Caco-2 (cell line): ENCODE measurements around the gene PLXNA4. TPM values are rescaled to one million over a fixed set of nuclear protein-coding genes. Genes with fewer than 3 reads are reported as not detected.

Experiments used
- BruUV-seq: library from RNA; stranded (reverse); fragments of 400-500 nt; replicated peaks from 2 replicates; lab custom pipeline; 2021; lab: Mats Ljungman, UMichigan
- CTCF ChIA-PET: fragments of 300-600 bp; sonication (Branson Sonifier 250); formaldehyde crosslinking; loops from one replicate; lab custom pipeline; 2022; ENCODE audit warnings: antibody characterized with exemption; lab: Charles Lee
- POLR2A ChIA-PET: fragments of 300-600 bp; sonication (Branson Sonifier 250); formaldehyde crosslinking; loops from one replicate; lab custom pipeline; 2022; ENCODE audit warnings: antibody characterized with exemption; lab: Charles Lee
- DNase-seq, 2 experiments: peaks; one replicate each; pipeline versions ENCODE4 v3.0.0 to v3.0.0-alpha.2; 2020 to 2022
- H3K27me3 ChIP-seq: replicated peaks from 2 replicates; pipeline ENCODE4 v1.6.0; 2011; ENCODE audit warnings: low read length; ENCODE audit not compliant: control insufficient read depth, insufficient read depth
- H3K36me3 ChIP-seq: 2 replicates; pipeline ENCODE4 v1.5.1; 2011; ENCODE audit warnings: low read length; ENCODE audit not compliant: control insufficient read depth, insufficient read depth
- H3K4me1 ChIP-seq: fragments of 250-450 bp; sonication (Bioruptor Pico); 2 replicates; pipeline ENCODE4 v1.5.1; 2020; ENCODE audit warnings: mild to moderate bottlenecking
- H3K4me3 ChIP-seq: 2 replicates; pipeline ENCODE4 v1.5.1; 2011; ENCODE audit warnings: low read depth, mild to moderate bottlenecking, control low read depth, low read length
- H3K9me3 ChIP-seq: fragments of 250-450 bp; sonication (Bioruptor Pico); 2 replicates; pipeline ENCODE4 v1.5.1; 2020; ENCODE audit warnings: mild to moderate bottlenecking, moderate library complexity
- H3K27ac Mint-ChIP-seq: one replicate; pipeline ENCODE4 v1.8.0; 2022; ENCODE audit warnings: mixed read lengths; ENCODE audit not compliant: unreplicated experiment
- H3K27me3 Mint-ChIP-seq: one replicate; pipeline ENCODE4 v1.8.0; 2022; ENCODE audit warnings: mixed read lengths; ENCODE audit not compliant: insufficient read depth, unreplicated experiment
- H3K36me3 Mint-ChIP-seq: one replicate; pipeline ENCODE4 v1.8.0; 2022; ENCODE audit warnings: mild to moderate bottlenecking, mixed read lengths; ENCODE audit not compliant: insufficient read depth, unreplicated experiment
- H3K4me1 Mint-ChIP-seq: one replicate; pipeline ENCODE4 v1.8.0; 2022; ENCODE audit warnings: low read depth, mixed read lengths; ENCODE audit not compliant: unreplicated experiment
- H3K4me3 Mint-ChIP-seq: one replicate; pipeline ENCODE4 v1.8.0; 2022; ENCODE audit warnings: mild to moderate bottlenecking, moderate library complexity, mixed read lengths; ENCODE audit not compliant: unreplicated experiment
- H3K9me3 Mint-ChIP-seq: one replicate; pipeline ENCODE4 v1.8.0; 2022; ENCODE audit warnings: mixed read lengths; ENCODE audit not compliant: unreplicated experiment
- CTCF ChIP-seq, 2 experiments: fragments of 200-600 bp in 1 of 2; IDR thresholded peaks; 1 replicate in 1 of 2; 2 replicates in 1 of 2; pipeline versions ENCODE4 v1.5.1 to v1.8.0; 2011 to 2022; ENCODE audit warnings: antibody characterized with exemption in 1 of 2, control low read depth in 1 of 2, inconsistent platforms in 1 of 2, low read depth in 1 of 2, low read length in 1 of 2, mild to moderate bottlenecking in 1 of 2, moderate library complexity in 1 of 2; ENCODE audit not compliant: insufficient read depth in 1 of 2, severe bottlenecking in 1 of 2, unreplicated experiment in 1 of 2
- intact Hi-C: fragments of 100-400 bp; cut with micrococcal nuclease; formaldehyde crosslinking; loops from one replicate; pipeline ENCODE4 v1.10.0; 2022; ENCODE audit not compliant: unreplicated experiment
- total RNA-seq: library from RNA; stranded (reverse); gene quantifications from 2 replicates; pipeline ENCODE4 v1.2.3, GENCODE V29; 2022

The PLXNA4 gene
- total RNA-seq, 1 experiment from 2014 or later: 0.43 TPM

- Histone ChIP-seq H3K9me3 (peaks cover 4% of the 10 kb centered on the region; the same call in 1 of the 2 replicates), H3K27me3 (no peaks in the 10 kb centered on the region), H3K4me3 (no peak overlapping the region), H3K36me3 (no peaks in the 10 kb centered on the region), H3K4me1 (no peaks in the 10 kb centered on the region)
- Mint-ChIP-seq H3K27ac (no peak overlapping the region), H3K9me3 (peaks cover 9% of the 10 kb centered on the region), H3K4me3 (no peak overlapping the region), H3K27me3 (no peaks in the 10 kb centered on the region), H3K4me1 (no peaks in the 10 kb centered on the region), H3K36me3 (no peaks in the 10 kb centered on the region)
- POLR2A ChIA-PET: no interaction called here
- CTCF ChIA-PET: no interaction called here
- no peak for DNase-seq
- no peak for TF ChIP-seq CTCF (IDR thresholded peaks at IDR 0.05; ENCODE audit: insufficient read depth in 1 of 2, low read depth in 1 of 2, low read length in 1 of 2, severe bottlenecking in 1 of 2, unreplicated experiment in 1 of 2)
- intact Hi-C loops: no loop called here
- BruUV-seq: no TSS peak
These were observed 173.5 kb downstream of the PLXNA4 start for GRCh38 chr7:132402751-132403245.

GRCh38 chr7:132402096-132402495 lies 174.2 kb downstream of the PLXNA4 start:
- Histone ChIP-seq H3K4me1 (no peaks in the 10 kb centered on the region), H3K9me3 (peaks cover 4% of the 10 kb centered on the region; the same call in 1 of the 2 replicates), H3K36me3 (no peaks in the 10 kb centered on the region), H3K4me3 (no peak overlapping the region), H3K27me3 (no peaks in the 10 kb centered on the region)
- no peak for DNase-seq
- intact Hi-C loops: no loop called here
- Mint-ChIP-seq H3K4me3 (no peak overlapping the region), H3K9me3 (peaks cover 9% of the 10 kb centered on the region), H3K27me3 (no peaks in the 10 kb centered on the region), H3K36me3 (no peaks in the 10 kb centered on the region), H3K4me1 (no peaks in the 10 kb centered on the region), H3K27ac (no peak overlapping the region)
- TF ChIP-seq CTCF (IDR thresholded peaks at IDR 0.05; ENCODE audit: insufficient read depth in 1 of 2, low read depth in 1 of 2, low read length in 1 of 2, severe bottlenecking in 1 of 2, unreplicated experiment in 1 of 2): no peak
- ChIA-PET POLR2A (no interaction called here), CTCF (no interaction called here)
- no TSS peak for BruUV-seq

- CTCF ChIA-PET: interaction anchor here (1.2 kb wide), 1 partner anchor 180 kb away, joined by 3 read pairs; no protein-coding TSS in a partner anchor
- H3K36me3 Mint-ChIP-seq: no peaks in the 10 kb centered on the region
- Histone ChIP-seq H3K27me3 (no peaks in the 10 kb centered on the region), H3K4me1 (no peaks in the 10 kb centered on the region), H3K9me3 (peaks cover 4% of the 10 kb centered on the region; the same call in 1 of the 2 replicates), H3K36me3 (no peaks in the 10 kb centered on the region), H3K4me3 (no peak overlapping the region)
- no peak for TF ChIP-seq CTCF (IDR thresholded peaks at IDR 0.05; ENCODE audit: insufficient read depth in 1 of 2, low read depth in 1 of 2, low read length in 1 of 2, severe bottlenecking in 1 of 2, unreplicated experiment in 1 of 2)
- H3K27ac Mint-ChIP-seq: no peak overlapping the region
- H3K27me3 Mint-ChIP-seq: peaks cover 3% of the 10 kb centered on the region
- DNase-seq: no peak
- intact Hi-C loops: no loop called here
- POLR2A ChIA-PET: no interaction called here
- BruUV-seq: no TSS peak
- peaks cover 9% of the 10 kb centered on the region for H3K9me3 Mint-ChIP-seq
- H3K4me1 Mint-ChIP-seq: no peaks in the 10 kb centered on the region
- H3K4me3 Mint-ChIP-seq: no peak overlapping the region
These were observed 175.6 kb downstream of the PLXNA4 start for GRCh38 chr7:132400561-132401142.
